Suppressor macrophage treated with lipopolysaccharide for 4 hours (primary cell): ENCODE results near the gene CADM1.

Experiments used
- DNase-seq: peaks from one replicate; pipeline ENCODE4 v3.0.0-alpha.2; 2020

The CADM1 gene

DNA sequence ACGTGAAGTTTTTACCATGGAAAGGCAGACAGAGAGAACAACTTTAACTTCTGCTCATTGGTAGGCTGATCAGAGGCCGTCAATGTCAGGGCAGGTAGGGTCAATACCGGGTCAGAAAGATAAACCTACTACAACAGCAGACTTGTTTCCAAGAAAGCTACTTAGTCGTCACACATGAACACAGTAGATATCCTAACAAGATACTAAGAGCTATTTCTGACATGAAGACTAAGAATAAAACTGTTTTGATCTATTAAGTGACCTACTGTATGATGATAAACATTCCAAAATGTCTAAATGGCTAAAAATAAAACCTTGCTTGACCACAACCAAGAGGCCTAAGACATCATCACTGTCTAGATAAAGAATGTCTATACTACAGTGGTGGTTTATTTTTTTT, 231.3 kb downstream of the CADM1 start:
- no peak for DNase-seq

DNA sequence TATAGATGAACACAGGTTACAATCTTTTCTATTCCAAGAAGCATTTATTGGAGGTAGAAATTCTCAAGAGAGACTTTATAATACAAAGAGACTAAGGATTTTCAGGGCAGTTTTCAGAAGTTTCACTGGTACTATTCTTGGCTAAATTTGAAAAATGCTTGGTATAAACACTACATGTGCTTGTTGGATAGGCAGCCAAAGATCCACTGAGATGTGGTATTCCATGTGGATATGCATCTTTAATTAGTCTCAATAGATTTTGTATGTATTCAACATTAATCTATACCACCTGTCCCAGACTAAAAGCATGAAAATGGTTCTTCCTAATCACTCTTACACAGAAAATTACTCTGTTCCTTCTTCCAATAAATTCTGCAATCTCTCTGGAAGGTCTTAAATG, 232.6 kb downstream of the CADM1 start:
- no peak for DNase-seq

DNA sequence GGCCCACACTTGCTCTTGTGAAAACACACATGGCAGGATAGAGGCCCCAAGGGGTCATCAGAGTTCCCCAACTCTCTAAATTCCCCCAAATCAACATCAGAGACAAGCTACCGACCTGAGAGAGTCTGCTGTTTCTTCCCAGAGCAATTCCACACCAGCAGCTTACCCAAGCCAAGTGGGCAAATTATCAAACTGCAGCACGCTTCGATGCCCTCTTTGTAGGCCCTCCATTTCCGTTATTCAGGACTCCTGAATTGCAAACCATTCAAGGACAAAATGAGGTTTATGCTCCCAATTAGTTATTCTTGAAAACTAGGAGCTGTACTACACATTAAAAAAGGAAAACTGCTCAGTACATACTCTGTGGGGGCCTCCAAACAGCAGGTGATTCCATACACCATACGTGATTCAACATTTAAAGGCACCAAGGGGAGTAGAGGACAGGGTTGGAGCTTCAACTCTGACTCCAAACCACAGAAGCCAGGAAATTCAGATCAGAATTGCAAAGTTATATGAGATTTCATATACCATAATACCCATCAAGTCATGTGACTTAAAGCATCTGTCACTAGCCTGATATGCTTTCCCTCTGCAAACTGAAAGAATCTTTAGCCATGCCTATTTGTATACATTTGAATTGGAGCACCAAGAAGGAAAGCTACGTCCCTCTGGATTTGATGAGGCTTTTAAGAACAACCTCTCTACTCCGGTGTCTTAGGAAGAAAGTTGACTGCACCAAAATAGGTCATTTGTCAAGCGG, 234.8 kb downstream of the CADM1 start:
- DNase-seq = no peak

GRCh38 chr11:115267871-115268270, 236.3 kb downstream of the CADM1 start:
- no peak for DNase-seq

GRCh38 chr11:115267238-115267781, 236.9 kb downstream of the CADM1 start:
- DNase-seq = no peak

- DNase-seq = no peak
These were observed 238.1 kb downstream of the CADM1 start for GRCh38 chr11:115266066-115266639.

DNA sequence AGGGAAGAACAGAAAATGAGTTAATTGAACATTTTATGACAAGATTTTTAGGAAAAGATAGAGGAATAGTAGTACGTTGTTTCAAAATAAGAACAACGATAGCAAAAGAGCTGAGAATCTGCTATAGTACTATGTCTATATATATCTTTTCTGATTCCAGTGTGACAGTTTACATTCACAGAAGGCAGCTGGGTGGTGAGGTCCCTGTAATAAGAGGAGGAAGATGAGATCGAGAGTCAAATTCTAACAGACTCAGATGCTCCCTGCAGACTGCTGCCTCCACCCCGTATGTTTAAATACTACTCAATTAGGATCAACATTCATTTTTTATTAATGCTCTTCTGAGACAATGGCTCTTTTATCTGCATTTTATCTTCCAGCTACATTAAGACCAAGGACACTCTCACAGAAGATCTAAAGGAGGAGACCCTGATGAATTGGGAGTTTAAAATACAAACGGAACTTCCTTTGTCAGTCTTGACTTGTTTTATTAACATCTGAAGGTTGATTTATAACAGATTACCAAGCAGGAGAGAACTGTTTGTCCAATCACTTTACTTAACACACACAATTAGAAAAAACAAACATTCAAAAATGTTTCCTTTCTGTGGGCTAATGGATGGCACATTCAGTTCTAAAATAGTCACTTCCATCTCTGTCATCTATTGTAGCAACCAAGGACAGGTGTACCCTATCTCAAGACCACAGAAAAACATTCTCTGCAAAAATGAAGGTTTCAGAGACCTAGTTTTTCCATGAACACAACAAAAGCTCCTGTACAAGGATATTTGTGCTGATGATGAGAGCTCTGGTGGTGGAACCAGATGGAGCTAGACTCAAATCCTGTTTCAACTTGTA, 240.2 kb downstream of the CADM1 start:
- no peak for DNase-seq

DNA sequence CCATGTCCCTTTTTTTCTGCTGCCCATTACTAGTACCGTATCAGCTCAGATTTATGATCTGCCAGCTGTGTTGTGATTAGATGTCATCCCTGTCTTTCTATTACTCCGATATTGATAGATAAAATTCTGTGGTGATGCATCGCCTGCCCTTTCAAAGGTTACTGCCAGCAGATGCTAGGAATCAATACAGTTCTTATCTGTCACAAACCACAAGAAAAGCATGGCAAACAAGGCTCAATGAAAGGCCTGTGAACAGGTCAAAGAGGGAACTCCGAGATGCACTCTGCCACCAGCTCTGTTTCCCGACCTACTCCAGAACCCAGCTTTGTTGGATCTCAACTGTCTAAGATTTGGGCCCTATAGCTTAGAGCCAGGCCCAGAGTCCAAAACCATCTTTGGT, 246.0 kb downstream of the CADM1 start:
- DNase-seq = no peak

GRCh38 chr11:115257678-115258077, 246.5 kb downstream of the CADM1 start:
- no peak for DNase-seq

- no peak for DNase-seq
These were observed 246.9 kb downstream of the CADM1 start for GRCh38 chr11:115257270-115257669.

- no peak for DNase-seq
These were observed 247.6 kb downstream of the CADM1 start for GRCh38 chr11:115256397-115257197.

GRCh38 chr11:115255006-115255762, 249.0 kb downstream of the CADM1 start:
- DNase-seq = no peak

DNA sequence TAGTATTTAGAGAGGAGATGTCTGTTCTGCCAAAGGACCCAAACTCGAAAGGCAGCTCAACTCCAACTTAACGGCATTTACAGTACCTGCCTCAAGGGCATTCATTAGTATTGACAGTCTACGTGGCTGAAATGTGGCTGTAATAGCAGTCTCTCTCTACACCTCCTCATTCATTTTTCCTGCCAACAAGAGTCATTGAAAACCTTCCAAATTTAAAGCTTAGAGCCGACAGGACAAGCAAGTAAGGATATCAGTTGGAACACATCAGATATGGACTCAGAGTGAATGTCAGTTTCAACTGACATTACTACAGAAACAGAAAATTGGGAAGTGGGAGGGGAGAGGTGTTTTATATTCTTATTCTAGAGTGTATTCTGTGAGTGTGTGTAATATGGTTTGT, 253.1 kb downstream of the CADM1 start:
- no peak for DNase-seq

DNA sequence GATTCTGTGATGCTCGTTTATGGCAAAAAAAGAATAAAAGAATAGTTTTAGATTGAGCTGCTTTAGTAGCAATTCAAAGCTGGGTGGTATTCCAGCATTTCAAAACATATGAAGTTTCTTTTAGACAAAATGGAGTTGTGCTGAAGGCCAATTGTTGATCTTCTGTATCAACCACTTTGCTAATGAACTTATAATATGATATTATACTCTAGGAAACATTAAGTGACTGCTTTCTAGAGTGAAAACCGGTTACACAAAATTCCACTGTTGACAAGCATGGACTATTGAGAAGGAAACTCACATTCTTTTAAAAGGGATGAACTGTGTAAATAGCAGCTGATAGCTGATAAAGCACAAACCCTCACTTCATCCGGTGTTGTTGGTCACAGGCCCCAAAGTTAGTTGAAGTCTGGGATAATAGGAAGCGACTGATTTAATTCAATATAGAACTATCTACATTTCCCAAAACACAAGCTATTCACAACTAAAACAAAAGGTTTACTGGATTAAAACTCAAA, 255.1 kb downstream of the CADM1 start:
- DNase-seq = no peak

GRCh38 chr11:115247953-115248352, 256.3 kb downstream of the CADM1 start:
- no peak for DNase-seq

GRCh38 chr11:115247361-115247760, 256.9 kb downstream of the CADM1 start:
- DNase-seq = no peak

DNA sequence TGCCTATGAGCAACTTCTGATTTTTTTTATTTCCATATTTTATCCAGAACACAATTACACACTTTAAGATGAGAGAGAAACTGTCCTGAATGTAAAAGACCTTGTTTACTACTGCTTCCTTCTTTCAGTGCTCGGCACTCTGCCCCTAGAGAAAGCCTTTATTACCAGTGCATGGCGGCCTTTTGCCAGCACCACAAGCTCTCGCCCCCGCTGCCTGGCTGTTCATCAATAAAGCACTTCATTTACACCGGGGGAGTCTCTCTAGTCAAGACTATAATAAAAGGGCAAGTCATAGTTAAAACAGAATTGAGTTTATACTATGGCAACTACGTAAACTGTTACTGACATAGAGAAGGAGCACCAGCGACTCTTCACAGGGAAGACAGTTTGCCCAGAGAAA, 259.5 kb downstream of the CADM1 start:
- DNase-seq = no peak

DNA sequence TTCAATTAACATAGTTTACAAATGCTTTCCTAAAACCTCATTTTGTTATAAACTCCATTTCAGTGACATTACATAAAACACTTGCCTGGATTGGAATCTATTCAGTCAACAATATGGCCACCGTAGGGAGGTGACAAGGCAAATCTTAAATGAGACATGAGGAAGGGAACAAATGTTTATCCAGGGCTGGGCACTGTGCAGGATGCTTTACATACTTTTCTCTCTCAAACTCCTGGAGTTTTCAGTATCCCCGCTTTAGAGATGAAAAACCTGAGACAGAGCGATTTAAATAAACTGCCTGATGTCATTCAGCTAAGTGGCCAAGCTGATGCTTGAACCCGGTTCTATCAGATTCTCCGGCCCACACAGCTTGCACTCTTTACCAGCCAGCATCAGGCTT, 259.9 kb downstream of the CADM1 start:
- DNase-seq = no peak

DNA sequence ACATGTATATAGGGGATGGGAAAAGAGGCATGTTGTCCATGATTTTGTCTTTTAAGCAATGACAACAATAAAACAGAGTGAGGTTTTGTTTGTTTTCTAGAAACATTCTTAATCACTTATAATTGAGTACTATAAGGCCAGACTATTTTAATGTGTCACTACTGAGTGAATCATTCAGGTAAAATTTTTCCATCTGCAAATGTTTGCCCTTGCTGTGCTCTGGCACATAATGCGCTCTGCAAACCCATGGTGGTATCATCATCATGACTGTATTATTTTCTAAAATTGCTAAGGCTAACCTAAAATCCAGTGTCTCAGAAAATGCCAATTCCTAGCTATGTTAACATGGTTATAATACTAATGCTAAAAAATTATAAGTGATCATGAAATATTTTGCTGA, 261.2 kb downstream of the CADM1 start:
- DNase-seq = no peak

- no peak for DNase-seq
These were observed 262.3 kb downstream of the CADM1 start for GRCh38 chr11:115241899-115242298.

DNA sequence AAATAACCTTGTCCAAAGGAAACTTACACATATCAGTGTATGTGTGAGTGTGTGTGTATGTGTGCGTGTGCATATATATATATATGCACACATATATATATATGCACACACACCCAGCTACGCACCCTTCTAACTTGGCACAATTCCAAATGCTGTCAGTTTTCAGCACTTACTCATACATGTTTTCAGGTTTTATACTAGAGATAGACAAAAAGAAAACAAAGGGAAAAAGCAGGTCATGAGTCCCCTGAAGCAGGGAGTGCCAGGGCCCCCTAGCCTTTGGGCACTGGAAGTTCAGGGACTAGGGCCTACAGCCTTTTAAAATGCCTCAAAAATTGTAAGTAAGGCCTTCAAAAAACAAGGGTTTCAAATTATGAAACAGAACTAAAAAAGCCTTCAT, 265.4 kb downstream of the CADM1 start:
- DNase-seq = no peak

- no peak for DNase-seq
These were observed 266.1 kb downstream of the CADM1 start for GRCh38 chr11:115238086-115238485.
